Activated T-helper 17 cell treated with anti-CD3 and anti-CD28 coated beads, Interleukin-2, amount 50 U/mL, for 72 hours (primary cell): Measurements from ENCODE around the gene MRPL19. TPM values are rescaled to one million over a fixed set of nuclear protein-coding genes. Genes with fewer than 3 reads are reported as not detected.

Experiments
- ATAC-seq: fragments of 150-1000 bp; cut with Tn5 transposase; replicated peaks from 2 replicates; pipeline ENCODE4 v1.10.0; 2021; ENCODE audit warnings: mild to moderate bottlenecking, moderate library complexity
- H3K27ac Mint-ChIP-seq: one replicate; pipeline ENCODE4 v1.8.0; 2022; ENCODE audit warnings: mixed read lengths
- H3K27me3 Mint-ChIP-seq: one replicate; pipeline ENCODE4 v1.8.0; 2022; ENCODE audit warnings: mixed read lengths
- H3K36me3 Mint-ChIP-seq: one replicate; pipeline ENCODE4 v1.8.0; 2022; ENCODE audit warnings: low read depth, mild to moderate bottlenecking, mixed read lengths
- H3K4me1 Mint-ChIP-seq: one replicate; pipeline ENCODE4 v1.8.0; 2022; ENCODE audit warnings: mixed read lengths
- H3K4me3 Mint-ChIP-seq: one replicate; pipeline ENCODE4 v1.8.0; 2022; ENCODE audit warnings: mild to moderate bottlenecking, mixed read lengths
- H3K9me3 Mint-ChIP-seq: one replicate; pipeline ENCODE4 v1.8.0; 2022; ENCODE audit warnings: mixed read lengths
- total RNA-seq, 2 donors: library from RNA; stranded (reverse); gene quantifications; one replicate each; pipeline ENCODE4 v1.2.3, GENCODE V29; 2022

The MRPL19 gene
- total RNA-seq, 2 donors from 2014 or later = 37.0 to 69.2 TPM

DNA sequence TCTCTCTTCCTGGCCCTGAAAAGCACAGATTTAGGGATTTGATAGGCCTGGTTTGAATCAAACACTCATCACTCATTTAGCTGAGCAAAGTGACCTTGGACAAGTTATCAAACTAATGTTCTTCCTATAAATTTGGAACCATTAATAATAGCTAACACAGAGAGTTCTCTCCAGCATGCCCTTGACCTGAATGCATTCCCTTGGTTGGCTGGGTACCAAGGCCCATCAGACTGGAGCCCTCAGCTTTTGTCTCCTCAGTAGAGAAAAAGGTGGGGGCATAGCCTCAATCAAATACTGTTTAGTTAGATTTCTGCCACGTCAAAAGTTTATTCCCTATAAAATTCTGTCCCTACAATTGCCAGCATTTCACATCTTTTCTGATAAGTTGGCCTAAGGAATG lies 13.8 kb upstream of the MRPL19 start:
- no peak for ATAC-seq
- no peaks in the 10 kb centered on the region for H3K4me1 Mint-ChIP-seq
- peaks cover 29% of the 10 kb centered on the region for H3K27me3 Mint-ChIP-seq
- no peaks in the 10 kb centered on the region for H3K36me3 Mint-ChIP-seq
- no peak overlapping the region for H3K4me3 Mint-ChIP-seq
- H3K27ac Mint-ChIP-seq = no peak overlapping the region
- H3K9me3 Mint-ChIP-seq = no peaks in the 10 kb centered on the region

DNA sequence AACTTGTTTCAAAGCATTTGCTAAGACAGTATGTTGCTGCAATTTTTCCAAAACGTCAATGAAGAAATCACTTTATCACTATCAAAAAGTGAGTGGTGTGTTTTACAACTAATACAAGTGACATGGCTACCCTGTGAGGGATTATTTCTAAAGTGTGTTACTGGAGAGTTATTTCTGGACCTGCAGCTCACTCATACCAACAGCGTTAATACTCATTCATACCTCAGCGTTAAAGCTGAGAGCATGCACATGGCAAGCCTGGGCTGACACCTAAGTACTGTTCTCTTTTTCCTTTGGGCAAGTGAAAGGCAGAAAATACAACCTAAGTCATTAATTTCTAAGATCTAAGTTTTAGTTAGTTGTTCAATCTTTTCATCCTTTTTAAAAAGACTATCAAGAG lies 13.0 kb upstream of the MRPL19 start:
- no peak overlapping the region for H3K4me3 Mint-ChIP-seq
- ATAC-seq = no peak
- H3K27ac Mint-ChIP-seq = no peak overlapping the region
- no peaks in the 10 kb centered on the region for H3K9me3 Mint-ChIP-seq
- no peaks in the 10 kb centered on the region for H3K4me1 Mint-ChIP-seq
- no peaks in the 10 kb centered on the region for H3K36me3 Mint-ChIP-seq
- peaks cover 31% of the 10 kb centered on the region for H3K27me3 Mint-ChIP-seq

DNA sequence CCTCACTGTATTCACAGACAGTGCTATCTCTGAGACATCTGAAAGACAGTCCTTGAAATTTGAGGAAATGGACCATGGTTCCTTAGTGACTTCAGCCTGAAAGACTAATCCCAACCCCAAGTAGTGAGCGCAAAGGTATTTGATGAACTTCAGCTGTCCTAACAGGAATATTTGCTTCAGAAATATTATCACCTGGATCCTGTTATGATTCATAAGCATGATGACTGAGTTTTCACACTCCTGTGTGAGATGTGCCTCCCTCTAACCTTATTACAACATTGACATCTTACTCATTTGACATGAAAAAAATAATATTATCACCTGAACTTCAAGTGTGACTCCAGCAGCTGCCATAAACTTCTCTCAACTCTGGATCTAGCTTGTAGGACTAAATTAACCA lies 11.6 kb upstream of the MRPL19 start:
- no peak for ATAC-seq
- Mint-ChIP-seq H3K4me3 (no peak overlapping the region), H3K36me3 (no peaks in the 10 kb centered on the region), H3K27ac (no peak overlapping the region), H3K4me1 (no peaks in the 10 kb centered on the region), H3K27me3 (peaks cover 35% of the 10 kb centered on the region), H3K9me3 (no peaks in the 10 kb centered on the region)

- Mint-ChIP-seq H3K36me3 (no peaks in the 10 kb centered on the region), H3K9me3 (no peaks in the 10 kb centered on the region), H3K4me1 (no peaks in the 10 kb centered on the region), H3K27me3 (peaks cover 25% of the 10 kb centered on the region), H3K4me3 (no peak overlapping the region), H3K27ac (no peak overlapping the region)
- ATAC-seq = no peak
Observed at GRCh38 chr2:75637568-75637967, 9.0 kb upstream of the MRPL19 start.

DNA sequence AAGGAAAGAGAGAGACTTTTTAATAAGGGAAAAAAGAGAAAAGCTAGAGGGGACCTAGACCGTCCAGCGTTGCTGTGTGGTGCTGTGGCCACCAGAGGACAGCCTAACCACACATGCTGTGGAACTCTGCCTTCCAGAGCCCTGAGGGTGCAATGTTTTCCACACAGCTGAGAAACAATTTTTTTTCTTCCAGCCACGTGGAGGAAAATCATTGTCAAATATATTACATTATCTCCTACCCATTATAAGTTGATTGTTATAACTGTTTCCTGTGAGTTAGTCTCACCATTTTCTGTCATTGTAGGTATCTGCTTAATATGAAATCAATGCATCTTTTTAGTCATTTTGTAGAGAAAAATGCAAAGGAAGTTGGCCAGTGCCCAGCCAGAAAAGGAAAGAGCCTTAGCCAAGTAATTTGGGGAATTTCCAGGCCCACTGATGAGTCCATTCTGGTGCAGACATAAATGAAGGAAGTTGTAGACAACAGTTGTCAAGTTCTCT lies 5.9 kb upstream of the MRPL19 start:
- ATAC-seq = peak; percentile 89
- Mint-ChIP-seq H3K4me3 (no peak overlapping the region), H3K36me3 (no peaks in the 10 kb centered on the region), H3K27me3 (peaks cover 24% of the 10 kb centered on the region), H3K9me3 (no peaks in the 10 kb centered on the region), H3K4me1 (no peaks in the 10 kb centered on the region), H3K27ac (no peak overlapping the region)

DNA sequence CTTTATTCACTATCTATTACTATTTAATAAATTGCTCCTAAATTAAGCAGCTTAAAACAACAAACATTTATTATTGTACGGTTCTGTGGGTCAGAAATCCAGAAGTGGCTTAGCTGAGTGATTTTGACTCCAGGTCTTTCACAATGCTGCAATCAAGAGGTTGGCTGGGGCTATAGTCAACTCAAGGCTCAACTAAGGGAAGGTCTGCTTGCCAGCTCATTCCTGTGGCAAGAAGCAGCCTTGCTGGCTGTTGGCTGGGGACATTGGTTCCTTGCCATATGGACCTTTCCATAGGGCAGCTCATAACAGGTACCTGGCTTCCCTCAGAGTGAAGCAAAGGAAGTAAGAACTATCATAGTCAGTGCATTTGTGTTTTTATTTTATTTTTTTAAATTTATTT lies 5.0 kb upstream of the MRPL19 start:
- H3K27ac Mint-ChIP-seq = no peak overlapping the region
- no peak for ATAC-seq
- H3K4me1 Mint-ChIP-seq = no peaks in the 10 kb centered on the region
- no peaks in the 10 kb centered on the region for H3K36me3 Mint-ChIP-seq
- H3K4me3 Mint-ChIP-seq = no peak overlapping the region
- H3K9me3 Mint-ChIP-seq = no peaks in the 10 kb centered on the region
- H3K27me3 Mint-ChIP-seq = peaks cover 17% of the 10 kb centered on the region

- Mint-ChIP-seq H3K27ac (no peak overlapping the region), H3K4me1 (no peaks in the 10 kb centered on the region), H3K4me3 (no peak overlapping the region), H3K36me3 (peaks cover 18% of the 10 kb centered on the region), H3K27me3 (peaks cover 5% of the 10 kb centered on the region), H3K9me3 (no peaks in the 10 kb centered on the region)
- no peak for ATAC-seq
Observed at GRCh38 chr2:75643980-75644379, 2.6 kb upstream of the MRPL19 start.

DNA sequence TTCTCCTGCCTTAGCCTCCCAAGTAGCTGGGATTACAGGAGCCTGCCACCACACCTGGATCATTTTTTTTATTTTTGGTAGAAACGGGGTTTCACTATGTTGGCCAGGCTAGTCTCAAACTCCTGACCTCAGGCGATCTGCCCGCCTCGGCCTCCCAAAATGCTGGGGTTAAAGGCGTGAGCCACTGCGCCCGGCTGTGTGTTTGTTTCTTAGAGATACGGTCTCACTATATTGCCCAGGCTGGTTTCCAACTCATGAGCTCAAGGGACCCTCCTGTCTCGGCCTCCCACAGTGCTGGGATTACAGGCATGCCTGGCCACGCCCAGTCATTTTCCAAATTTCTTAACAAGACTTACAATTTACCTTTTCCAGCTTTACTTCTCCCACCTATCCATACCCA lies 940 bp upstream of the MRPL19 start:
- Mint-ChIP-seq H3K4me1 (no peaks in the 10 kb centered on the region), H3K27me3 (no peaks in the 10 kb centered on the region), H3K9me3 (no peaks in the 10 kb centered on the region), H3K27ac (peak overlapping the region; percentile 92), H3K4me3 (peak overlapping the region; percentile 92), H3K36me3 (peaks cover 35% of the 10 kb centered on the region)
- no peak for ATAC-seq

- Mint-ChIP-seq H3K4me1 (no peaks in the 10 kb centered on the region), H3K4me3 (peak overlapping the region; percentile 92), H3K27ac (peak overlapping the region; percentile 92), H3K36me3 (peaks cover 40% of the 10 kb centered on the region), H3K27me3 (no peaks in the 10 kb centered on the region), H3K9me3 (no peaks in the 10 kb centered on the region)
- peak; percentile 13 for ATAC-seq
Observed at GRCh38 chr2:75646090-75646582, 447 bp upstream of the MRPL19 start.

DNA sequence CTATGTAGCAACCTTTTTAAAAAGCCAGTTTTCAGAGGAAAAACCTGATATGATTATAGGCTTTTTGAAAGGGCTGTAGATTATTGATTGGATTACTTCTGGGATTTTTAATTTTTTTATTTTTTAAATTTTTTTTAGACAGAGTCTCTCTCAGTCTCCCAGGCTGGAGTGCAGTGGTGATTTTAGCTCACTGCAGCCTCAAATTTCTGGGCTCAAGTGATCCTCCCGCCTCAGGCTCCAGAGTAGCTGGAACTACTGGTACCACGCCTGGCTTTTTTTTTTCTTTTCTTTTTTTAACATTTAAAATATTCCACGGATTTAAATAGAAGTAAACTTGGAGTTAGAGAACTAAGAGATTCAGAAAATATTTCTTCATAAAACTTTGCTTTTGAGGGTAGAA lies 1.2 kb downstream of the MRPL19 start:
- H3K27me3 Mint-ChIP-seq = no peaks in the 10 kb centered on the region
- no peaks in the 10 kb centered on the region for H3K9me3 Mint-ChIP-seq
- H3K4me1 Mint-ChIP-seq = no peaks in the 10 kb centered on the region
- H3K27ac Mint-ChIP-seq = peak overlapping the region; percentile 92
- H3K4me3 Mint-ChIP-seq = peak overlapping the region; percentile 92
- no peak for ATAC-seq
- peaks cover 56% of the 10 kb centered on the region for H3K36me3 Mint-ChIP-seq

DNA sequence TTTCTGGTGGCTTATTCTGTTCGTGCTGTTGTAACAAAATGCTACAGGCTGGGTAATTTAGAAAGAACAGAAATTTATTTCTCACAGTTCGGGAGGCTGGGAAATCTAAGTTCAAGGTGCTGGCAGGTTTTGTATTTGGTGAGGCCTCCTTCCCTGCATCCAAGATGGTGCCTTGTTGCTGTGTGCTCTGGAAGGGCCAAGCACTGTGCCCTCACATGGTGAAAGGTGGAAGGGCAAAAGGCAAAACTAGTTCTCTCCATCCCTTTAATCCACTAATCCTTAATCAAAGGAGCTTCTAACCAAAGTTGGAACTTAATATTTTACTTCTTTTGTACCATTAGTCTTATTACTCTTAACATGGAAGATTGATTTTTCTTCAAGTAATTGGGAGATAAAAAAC lies 7.4 kb downstream of the MRPL19 start:
- peaks cover 100% of the 10 kb centered on the region for H3K36me3 Mint-ChIP-seq
- peaks cover 7% of the 10 kb centered on the region for H3K9me3 Mint-ChIP-seq
- H3K4me3 Mint-ChIP-seq = no peak overlapping the region
- no peak overlapping the region for H3K27ac Mint-ChIP-seq
- ATAC-seq = no peak
- peaks cover 9% of the 10 kb centered on the region for H3K4me1 Mint-ChIP-seq
- H3K27me3 Mint-ChIP-seq = no peaks in the 10 kb centered on the region

DNA sequence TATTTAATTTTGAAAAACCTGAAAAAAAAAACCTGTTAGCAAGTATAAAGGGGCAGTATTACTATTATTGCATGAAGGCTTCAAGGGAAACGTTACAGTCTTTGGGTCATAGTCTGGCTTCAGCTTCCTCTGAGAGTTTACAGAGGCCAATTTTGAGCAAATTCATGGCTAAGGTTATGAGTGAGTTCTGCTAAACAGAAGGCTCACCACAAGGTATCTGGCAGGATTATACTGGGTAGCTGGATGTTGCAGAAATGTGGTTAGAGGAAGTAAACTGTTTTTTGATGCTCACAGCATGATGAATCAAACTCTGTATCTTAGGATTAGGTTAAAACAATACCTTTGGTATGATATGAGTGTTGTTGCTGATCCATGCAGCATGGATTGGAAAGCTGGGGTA lies 9.3 kb downstream of the MRPL19 start:
- Mint-ChIP-seq H3K27me3 (no peaks in the 10 kb centered on the region), H3K4me3 (no peak overlapping the region), H3K4me1 (peaks cover 17% of the 10 kb centered on the region), H3K36me3 (peaks cover 100% of the 10 kb centered on the region), H3K9me3 (peaks cover 17% of the 10 kb centered on the region), H3K27ac (peak overlapping the region; percentile 19)
- peak; percentile 32 for ATAC-seq

GRCh38 chr2:75656563-75656962 lies 10.0 kb downstream of the MRPL19 start:
- Mint-ChIP-seq H3K27ac (peak overlapping the region; percentile 19), H3K9me3 (peaks cover 17% of the 10 kb centered on the region), H3K4me1 (peaks cover 19% of the 10 kb centered on the region), H3K27me3 (no peaks in the 10 kb centered on the region), H3K4me3 (no peak overlapping the region), H3K36me3 (peaks cover 100% of the 10 kb centered on the region)
- ATAC-seq = no peak

- ATAC-seq = no peak
- Mint-ChIP-seq H3K36me3 (peaks cover 100% of the 10 kb centered on the region), H3K9me3 (peaks cover 17% of the 10 kb centered on the region), H3K27ac (no peak overlapping the region), H3K27me3 (no peaks in the 10 kb centered on the region), H3K4me1 (peaks cover 23% of the 10 kb centered on the region), H3K4me3 (no peak overlapping the region)
Observed at GRCh38 chr2:75657798-75658197, 11.2 kb downstream of the MRPL19 start.

DNA sequence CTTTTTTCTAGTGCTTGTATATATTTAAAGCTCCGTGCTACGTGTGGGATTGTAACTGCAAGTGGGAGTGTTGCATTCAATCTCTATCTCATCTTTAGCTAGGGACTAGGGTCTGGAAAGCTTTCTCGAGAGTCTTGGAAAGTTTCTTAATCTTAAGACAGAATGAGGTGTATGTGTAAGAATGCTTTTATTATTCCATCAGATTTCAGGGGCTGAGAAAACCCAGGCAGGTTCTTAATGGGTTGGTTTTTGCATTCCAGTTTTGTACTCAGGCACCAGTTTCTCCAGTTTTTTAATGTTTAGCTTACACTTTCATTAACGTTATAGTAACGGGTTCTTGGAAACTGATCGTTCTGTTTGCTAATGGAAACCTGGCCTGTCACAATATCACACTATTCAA lies 20.3 kb downstream of the MRPL19 start:
- no peak for ATAC-seq
- H3K36me3 Mint-ChIP-seq = peaks cover 84% of the 10 kb centered on the region
- peaks cover under 1% of the 10 kb centered on the region for H3K4me1 Mint-ChIP-seq
- no peaks in the 10 kb centered on the region for H3K9me3 Mint-ChIP-seq
- no peaks in the 10 kb centered on the region for H3K27me3 Mint-ChIP-seq
- no peak overlapping the region for H3K27ac Mint-ChIP-seq
- H3K4me3 Mint-ChIP-seq = no peak overlapping the region

- no peak overlapping the region for H3K4me3 Mint-ChIP-seq
- H3K27ac Mint-ChIP-seq = no peak overlapping the region
- H3K27me3 Mint-ChIP-seq = no peaks in the 10 kb centered on the region
- no peak for ATAC-seq
- no peaks in the 10 kb centered on the region for H3K9me3 Mint-ChIP-seq
- H3K4me1 Mint-ChIP-seq = no peaks in the 10 kb centered on the region
- H3K36me3 Mint-ChIP-seq = peaks cover 83% of the 10 kb centered on the region
Observed at GRCh38 chr2:75667884-75668283, 21.3 kb downstream of the MRPL19 start.
